GM13976 (cell line): ENCODE data around the gene PLEKHA4.

Source experiments
- DNase-seq: peaks from one replicate; pipeline ENCODE4 v3.0.0; 2012; ENCODE audit warnings: low spot score
- CTCF ChIP-seq: IDR thresholded peaks from 2 replicates; pipeline ENCODE4 v1.5.1; 2012; ENCODE audit warnings: borderline replicate concordance, mild to moderate bottlenecking; ENCODE audit not compliant: insufficient read depth; ENCODE audit errors: extremely low read depth, missing control alignments, control extremely low read depth
- in situ Hi-C: fragments of 300-500 bp; cut with MboI; formaldehyde crosslinking; loops from one replicate; pipeline ENCODE4 v1.12.0; 2022; ENCODE audit warnings: low sequenced_read_pairs, mixed read lengths, inconsistent platforms; ENCODE audit not compliant: unreplicated experiment

PLEKHA4 gene

GRCh38 chr19:48804496-48804895, 63.9 kb downstream of the PLEKHA4 start:
- TF ChIP-seq CTCF, result no peak
- in situ Hi-C loops, result no loop called here
- no peak for DNase-seq

- no peak for DNase-seq
- in situ Hi-C loops, result no loop called here
- no peak for TF ChIP-seq CTCF
Measured at GRCh38 chr19:48802623-48803022, 65.8 kb downstream of the PLEKHA4 start.

GRCh38 chr19:48799358-48800300, 68.8 kb downstream of the PLEKHA4 start:
- DNase-seq, result no peak
- TF ChIP-seq CTCF, result no peak
- in situ Hi-C loops, result no loop called here

- peak; percentile 28 for DNase-seq
- TF ChIP-seq CTCF, result no peak
- in situ Hi-C loops, result no loop called here
Measured at GRCh38 chr19:48798937-48799336, 69.5 kb downstream of the PLEKHA4 start.

GRCh38 chr19:48797103-48797502, 71.3 kb downstream of the PLEKHA4 start:
- in situ Hi-C loops, result no loop called here
- TF ChIP-seq CTCF, result no peak
- no peak for DNase-seq

GRCh38 chr19:48796298-48797083, 71.9 kb downstream of the PLEKHA4 start:
- no peak for TF ChIP-seq CTCF
- DNase-seq, result peak; percentile 19
- in situ Hi-C loops, result no loop called here
